Gastroesophageal sphincter (tissue), 3 donors: Measurements from ENCODE around the gene DICER1.

Experiments used
- EP300 ChIP-seq: sonication (generic); formaldehyde crosslinking; IDR thresholded peaks from one replicate; pipeline ENCODE4 v1.6.1; 2017; ENCODE audit warnings: antibody characterized with exemption, mild to moderate bottlenecking
- POLR2A ChIP-seq, 2 donors: fragments of 450-650 bp; IDR thresholded peaks; one replicate each; pipeline ENCODE4 v1.6.1; 2017; ENCODE audit warnings: antibody characterized with exemption in 2 of 2, mild to moderate bottlenecking in 2 of 2, moderate library complexity in 1 of 2
- TF ChIP-seq, protein P1 (sequence below), 4 experiments: fragments of 200-600 bp in 2 of 4; fragments of 450-650 bp in 2 of 4; sonication (generic) in 1 of 4; IDR thresholded peaks; one replicate each; pipeline ENCODE4 v1.5.1; 2017 to 2019; ENCODE audit warnings: antibody characterized with exemption in 4 of 4, mild to moderate bottlenecking in 2 of 4, moderate library complexity in 2 of 4

DNA sequence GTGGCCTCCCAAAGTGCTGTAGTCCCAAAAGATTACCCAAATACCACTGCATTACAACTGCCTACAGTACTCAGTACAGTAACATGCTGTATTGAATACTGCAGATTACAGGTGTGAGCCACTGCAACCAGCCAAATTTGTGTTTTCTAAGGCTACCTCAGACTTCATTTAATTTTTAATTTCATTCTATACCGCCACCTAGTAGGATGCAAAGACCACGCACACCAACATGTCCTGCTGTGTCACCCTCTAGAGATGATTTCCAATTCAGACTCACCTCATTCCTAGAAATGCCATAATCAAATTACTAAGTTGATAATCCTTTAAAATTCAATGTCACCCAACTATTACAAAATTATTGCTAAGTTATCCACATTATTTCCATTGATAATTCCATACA is 15.1 kb downstream of the DICER1 start:
- TF ChIP-seq, protein P1, sequence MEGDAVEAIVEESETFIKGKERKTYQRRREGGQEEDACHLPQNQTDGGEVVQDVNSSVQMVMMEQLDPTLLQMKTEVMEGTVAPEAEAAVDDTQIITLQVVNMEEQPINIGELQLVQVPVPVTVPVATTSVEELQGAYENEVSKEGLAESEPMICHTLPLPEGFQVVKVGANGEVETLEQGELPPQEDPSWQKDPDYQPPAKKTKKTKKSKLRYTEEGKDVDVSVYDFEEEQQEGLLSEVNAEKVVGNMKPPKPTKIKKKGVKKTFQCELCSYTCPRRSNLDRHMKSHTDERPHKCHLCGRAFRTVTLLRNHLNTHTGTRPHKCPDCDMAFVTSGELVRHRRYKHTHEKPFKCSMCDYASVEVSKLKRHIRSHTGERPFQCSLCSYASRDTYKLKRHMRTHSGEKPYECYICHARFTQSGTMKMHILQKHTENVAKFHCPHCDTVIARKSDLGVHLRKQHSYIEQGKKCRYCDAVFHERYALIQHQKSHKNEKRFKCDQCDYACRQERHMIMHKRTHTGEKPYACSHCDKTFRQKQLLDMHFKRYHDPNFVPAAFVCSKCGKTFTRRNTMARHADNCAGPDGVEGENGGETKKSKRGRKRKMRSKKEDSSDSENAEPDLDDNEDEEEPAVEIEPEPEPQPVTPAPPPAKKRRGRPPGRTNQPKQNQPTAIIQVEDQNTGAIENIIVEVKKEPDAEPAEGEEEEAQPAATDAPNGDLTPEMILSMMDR (IDR thresholded peaks at IDR 0.05) = no peak
- TF ChIP-seq EP300 (no peak), POLR2A (IDR thresholded peaks at IDR 0.05) (no peak)
